ENCODE data around the gene CBLN4. TPM values are rescaled to one million over a fixed set of nuclear protein-coding genes. Genes with fewer than 3 reads are reported as not detected.

CBLN4 gene
- total and polyA plus RNA-seq, 2 of the 8 experiments (the other 6 are each of a cell fraction or from before 2014, with no cell fraction given) = 0.03 to 0.13 TPM

DNA sequence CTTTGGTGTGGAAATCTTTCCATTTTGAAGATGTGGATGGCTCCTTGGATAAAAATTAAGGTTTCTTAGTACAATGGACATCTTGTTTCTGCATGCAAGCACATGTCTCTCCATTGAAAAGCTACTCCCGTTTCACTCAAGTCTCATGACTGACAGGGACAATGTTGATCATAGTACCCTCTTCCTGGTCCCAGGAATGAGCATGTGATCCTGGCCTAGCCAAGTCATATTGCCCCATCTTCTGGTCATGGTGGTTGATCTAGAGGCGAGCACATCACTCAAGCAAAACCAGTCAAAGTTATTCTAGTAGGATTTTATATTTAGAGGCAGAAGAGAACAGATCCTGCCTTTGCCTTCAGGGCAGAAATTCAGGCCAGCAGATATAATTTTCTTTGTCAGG is 12.2 kb upstream of the CBLN4 start (continued):
- TF ChIP-seq, protein P1, sequence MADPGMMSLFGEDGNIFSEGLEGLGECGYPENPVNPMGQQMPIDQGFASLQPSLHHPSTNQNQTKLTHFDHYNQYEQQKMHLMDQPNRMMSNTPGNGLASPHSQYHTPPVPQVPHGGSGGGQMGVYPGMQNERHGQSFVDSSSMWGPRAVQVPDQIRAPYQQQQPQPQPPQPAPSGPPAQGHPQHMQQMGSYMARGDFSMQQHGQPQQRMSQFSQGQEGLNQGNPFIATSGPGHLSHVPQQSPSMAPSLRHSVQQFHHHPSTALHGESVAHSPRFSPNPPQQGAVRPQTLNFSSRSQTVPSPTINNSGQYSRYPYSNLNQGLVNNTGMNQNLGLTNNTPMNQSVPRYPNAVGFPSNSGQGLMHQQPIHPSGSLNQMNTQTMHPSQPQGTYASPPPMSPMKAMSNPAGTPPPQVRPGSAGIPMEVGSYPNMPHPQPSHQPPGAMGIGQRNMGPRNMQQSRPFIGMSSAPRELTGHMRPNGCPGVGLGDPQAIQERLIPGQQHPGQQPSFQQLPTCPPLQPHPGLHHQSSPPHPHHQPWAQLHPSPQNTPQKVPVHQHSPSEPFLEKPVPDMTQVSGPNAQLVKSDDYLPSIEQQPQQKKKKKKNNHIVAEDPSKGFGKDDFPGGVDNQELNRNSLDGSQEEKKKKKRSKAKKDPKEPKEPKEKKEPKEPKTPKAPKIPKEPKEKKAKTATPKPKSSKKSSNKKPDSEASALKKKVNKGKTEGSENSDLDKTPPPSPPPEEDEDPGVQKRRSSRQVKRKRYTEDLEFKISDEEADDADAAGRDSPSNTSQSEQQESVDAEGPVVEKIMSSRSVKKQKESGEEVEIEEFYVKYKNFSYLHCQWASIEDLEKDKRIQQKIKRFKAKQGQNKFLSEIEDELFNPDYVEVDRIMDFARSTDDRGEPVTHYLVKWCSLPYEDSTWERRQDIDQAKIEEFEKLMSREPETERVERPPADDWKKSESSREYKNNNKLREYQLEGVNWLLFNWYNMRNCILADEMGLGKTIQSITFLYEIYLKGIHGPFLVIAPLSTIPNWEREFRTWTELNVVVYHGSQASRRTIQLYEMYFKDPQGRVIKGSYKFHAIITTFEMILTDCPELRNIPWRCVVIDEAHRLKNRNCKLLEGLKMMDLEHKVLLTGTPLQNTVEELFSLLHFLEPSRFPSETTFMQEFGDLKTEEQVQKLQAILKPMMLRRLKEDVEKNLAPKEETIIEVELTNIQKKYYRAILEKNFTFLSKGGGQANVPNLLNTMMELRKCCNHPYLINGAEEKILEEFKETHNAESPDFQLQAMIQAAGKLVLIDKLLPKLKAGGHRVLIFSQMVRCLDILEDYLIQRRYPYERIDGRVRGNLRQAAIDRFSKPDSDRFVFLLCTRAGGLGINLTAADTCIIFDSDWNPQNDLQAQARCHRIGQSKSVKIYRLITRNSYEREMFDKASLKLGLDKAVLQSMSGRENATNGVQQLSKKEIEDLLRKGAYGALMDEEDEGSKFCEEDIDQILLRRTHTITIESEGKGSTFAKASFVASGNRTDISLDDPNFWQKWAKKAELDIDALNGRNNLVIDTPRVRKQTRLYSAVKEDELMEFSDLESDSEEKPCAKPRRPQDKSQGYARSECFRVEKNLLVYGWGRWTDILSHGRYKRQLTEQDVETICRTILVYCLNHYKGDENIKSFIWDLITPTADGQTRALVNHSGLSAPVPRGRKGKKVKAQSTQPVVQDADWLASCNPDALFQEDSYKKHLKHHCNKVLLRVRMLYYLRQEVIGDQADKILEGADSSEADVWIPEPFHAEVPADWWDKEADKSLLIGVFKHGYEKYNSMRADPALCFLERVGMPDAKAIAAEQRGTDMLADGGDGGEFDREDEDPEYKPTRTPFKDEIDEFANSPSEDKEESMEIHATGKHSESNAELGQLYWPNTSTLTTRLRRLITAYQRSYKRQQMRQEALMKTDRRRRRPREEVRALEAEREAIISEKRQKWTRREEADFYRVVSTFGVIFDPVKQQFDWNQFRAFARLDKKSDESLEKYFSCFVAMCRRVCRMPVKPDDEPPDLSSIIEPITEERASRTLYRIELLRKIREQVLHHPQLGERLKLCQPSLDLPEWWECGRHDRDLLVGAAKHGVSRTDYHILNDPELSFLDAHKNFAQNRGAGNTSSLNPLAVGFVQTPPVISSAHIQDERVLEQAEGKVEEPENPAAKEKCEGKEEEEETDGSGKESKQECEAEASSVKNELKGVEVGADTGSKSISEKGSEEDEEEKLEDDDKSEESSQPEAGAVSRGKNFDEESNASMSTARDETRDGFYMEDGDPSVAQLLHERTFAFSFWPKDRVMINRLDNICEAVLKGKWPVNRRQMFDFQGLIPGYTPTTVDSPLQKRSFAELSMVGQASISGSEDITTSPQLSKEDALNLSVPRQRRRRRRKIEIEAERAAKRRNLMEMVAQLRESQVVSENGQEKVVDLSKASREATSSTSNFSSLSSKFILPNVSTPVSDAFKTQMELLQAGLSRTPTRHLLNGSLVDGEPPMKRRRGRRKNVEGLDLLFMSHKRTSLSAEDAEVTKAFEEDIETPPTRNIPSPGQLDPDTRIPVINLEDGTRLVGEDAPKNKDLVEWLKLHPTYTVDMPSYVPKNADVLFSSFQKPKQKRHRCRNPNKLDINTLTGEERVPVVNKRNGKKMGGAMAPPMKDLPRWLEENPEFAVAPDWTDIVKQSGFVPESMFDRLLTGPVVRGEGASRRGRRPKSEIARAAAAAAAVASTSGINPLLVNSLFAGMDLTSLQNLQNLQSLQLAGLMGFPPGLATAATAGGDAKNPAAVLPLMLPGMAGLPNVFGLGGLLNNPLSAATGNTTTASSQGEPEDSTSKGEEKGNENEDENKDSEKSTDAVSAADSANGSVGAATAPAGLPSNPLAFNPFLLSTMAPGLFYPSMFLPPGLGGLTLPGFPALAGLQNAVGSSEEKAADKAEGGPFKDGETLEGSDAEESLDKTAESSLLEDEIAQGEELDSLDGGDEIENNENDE (IDR thresholded peaks at IDR 0.05; ENCODE audit: insufficient replicate concordance, low read length) = no peak
- TF ChIP-seq, protein P2, sequence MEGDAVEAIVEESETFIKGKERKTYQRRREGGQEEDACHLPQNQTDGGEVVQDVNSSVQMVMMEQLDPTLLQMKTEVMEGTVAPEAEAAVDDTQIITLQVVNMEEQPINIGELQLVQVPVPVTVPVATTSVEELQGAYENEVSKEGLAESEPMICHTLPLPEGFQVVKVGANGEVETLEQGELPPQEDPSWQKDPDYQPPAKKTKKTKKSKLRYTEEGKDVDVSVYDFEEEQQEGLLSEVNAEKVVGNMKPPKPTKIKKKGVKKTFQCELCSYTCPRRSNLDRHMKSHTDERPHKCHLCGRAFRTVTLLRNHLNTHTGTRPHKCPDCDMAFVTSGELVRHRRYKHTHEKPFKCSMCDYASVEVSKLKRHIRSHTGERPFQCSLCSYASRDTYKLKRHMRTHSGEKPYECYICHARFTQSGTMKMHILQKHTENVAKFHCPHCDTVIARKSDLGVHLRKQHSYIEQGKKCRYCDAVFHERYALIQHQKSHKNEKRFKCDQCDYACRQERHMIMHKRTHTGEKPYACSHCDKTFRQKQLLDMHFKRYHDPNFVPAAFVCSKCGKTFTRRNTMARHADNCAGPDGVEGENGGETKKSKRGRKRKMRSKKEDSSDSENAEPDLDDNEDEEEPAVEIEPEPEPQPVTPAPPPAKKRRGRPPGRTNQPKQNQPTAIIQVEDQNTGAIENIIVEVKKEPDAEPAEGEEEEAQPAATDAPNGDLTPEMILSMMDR (IDR thresholded peaks at IDR 0.05; ENCODE audit: control extremely low read depth in 1 of 3, insufficient read depth in 1 of 3, low read depth in 1 of 3, low read length in 3 of 3) = no peak
- no peak for TF ChIP-seq JUND (IDR thresholded peaks at IDR 0.05; ENCODE audit: low read length)
- no peak for TF ChIP-seq EP300 (IDR thresholded peaks at IDR 0.05; ENCODE audit: borderline replicate concordance in 1 of 2, low read depth in 2 of 2, low read length in 2 of 2)
- no peak for TF ChIP-seq POU5F1 (IDR thresholded peaks at IDR 0.05; ENCODE audit: low read depth, low read length)
- no peak for TF ChIP-seq TBP (IDR thresholded peaks at IDR 0.05; ENCODE audit: low read depth, low read length)
- TF ChIP-seq NANOG (IDR thresholded peaks at IDR 0.05; ENCODE audit: insufficient read depth, low read depth, low read length, poor library complexity, severe bottlenecking) = no peak
- TF ChIP-seq E2F6 (IDR thresholded peaks at IDR 0.05) = no peak

Data from H1 (cell line).